GM10266 (cell line): ENCODE results near the gene SGCD.

ENCODE experiments used
- DNase-seq: peaks from one replicate; pipeline ENCODE4 v3.0.0; 2012; ENCODE audit errors: extremely low spot score
- CTCF ChIP-seq: IDR thresholded peaks from 2 replicates; pipeline ENCODE4 v1.5.1; 2012; ENCODE audit warnings: mild to moderate bottlenecking, low read depth; ENCODE audit not compliant: control insufficient read depth, insufficient read depth; ENCODE audit errors: missing control alignments

SGCD gene

DNA sequence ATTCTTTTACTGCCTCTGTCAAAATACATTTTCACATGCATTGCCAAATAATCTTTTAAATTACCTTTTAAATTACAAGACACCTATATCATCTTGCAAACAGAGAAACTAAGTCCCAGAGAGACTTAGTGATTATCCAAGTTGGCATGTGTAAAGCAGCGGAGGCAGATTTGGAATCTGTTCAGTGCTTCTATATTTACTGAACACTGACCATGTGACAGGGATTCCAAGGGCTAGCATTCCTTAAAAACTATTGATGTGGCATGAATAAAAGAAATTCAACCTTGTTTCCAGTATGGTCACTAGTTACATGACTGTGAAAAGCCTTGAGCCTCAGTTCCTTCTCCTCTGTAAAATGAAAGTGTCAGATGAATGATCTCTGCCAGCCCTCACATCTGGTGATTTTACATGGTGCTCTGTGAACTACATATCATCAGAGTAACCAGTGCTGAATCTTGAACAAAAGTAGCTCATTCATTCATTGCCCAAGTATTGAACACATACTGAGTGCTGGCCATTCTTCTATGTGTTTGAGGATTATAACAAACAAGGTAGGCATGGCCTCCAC is 451.3 kb downstream of the SGCD start:
- DNase-seq, result no peak
- no peak for TF ChIP-seq CTCF

- no peak for DNase-seq
- TF ChIP-seq CTCF, result no peak
These were observed 451.8 kb downstream of the SGCD start for GRCh38 chr5:156778752-156779151.

DNA sequence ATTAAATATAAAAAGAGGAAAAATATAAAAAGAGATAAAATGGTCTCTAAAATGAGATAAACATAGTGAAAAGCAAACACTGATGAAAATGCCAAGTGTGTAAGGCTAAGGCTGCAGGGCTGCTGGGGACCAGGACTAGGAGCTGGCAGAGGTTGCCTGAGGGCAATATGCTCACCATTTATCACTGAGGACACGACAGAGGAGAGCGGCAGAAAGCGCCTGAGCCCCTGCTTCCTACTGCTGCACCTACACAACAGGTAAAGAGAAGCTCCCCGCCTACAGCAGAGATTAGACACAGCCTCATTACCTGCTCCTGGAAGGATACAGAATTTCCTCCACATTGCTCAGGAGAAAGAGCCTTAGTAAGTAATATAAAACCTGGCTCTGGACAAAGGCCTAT is 452.5 kb downstream of the SGCD start:
- DNase-seq, result no peak
- no peak for TF ChIP-seq CTCF

GRCh38 chr5:156783092-156783491 is 456.1 kb downstream of the SGCD start:
- DNase-seq, result no peak
- TF ChIP-seq CTCF, result no peak

DNA sequence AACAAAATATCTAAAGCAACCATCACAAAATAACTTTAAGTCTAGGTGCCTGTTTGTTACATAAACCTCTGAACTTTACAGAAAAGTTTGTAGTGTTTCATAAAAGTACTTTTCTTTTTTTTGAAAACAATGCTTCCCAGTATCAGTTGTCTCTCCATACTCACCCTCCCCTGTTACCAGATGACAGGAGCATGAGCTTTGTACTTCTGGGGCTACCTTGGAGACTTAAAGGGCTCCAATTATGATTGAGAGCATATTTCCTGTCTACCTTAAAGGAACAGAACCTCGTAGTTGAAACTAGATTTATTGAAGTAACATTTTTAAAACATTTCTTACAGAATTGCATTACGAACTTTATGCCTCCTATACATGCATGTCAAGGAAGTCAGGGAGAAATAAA is 467.7 kb downstream of the SGCD start:
- no peak for TF ChIP-seq CTCF
- DNase-seq, result no peak

DNA sequence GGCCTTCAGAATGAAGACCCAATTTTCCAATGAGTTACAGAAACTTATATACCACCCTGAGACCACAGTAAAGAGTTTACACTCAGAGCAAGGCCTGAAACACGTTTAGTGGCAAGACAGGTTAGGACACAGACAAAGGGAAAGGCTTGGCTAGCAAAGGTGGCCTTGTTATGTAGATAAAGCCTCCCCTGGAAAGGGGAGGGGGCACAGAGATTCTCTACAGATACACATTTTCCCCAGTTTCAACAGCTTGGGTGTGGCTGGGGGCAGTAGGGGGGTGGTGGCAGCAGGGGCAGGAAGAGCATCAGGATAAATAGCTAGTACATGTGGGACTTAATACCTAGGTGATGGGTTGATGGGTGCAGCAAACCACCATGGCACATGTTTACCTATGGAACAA is 471.2 kb downstream of the SGCD start:
- TF ChIP-seq CTCF, result no peak

GRCh38 chr5:156799171-156799570 is 472.2 kb downstream of the SGCD start:
- TF ChIP-seq CTCF, result no peak
- no peak for DNase-seq

More for the DNA sequence above, 471.2 kb downstream of the SGCD start:
- no peak for DNase-seq
